GM12875 (cell line): ENCODE data around the gene MVB12A.

ENCODE experiments used
- H3K4me3 ChIP-seq: one replicate; pipeline ENCODE4 v1.5.1; 2011; ENCODE audit warnings: low read depth, low read length, control low read depth
- CTCF ChIP-seq: IDR thresholded peaks from 2 replicates; pipeline ENCODE4 v1.5.1; 2011; ENCODE audit warnings: low read depth, mild to moderate bottlenecking, control low read depth, inconsistent platforms, low read length, moderate library complexity, borderline replicate concordance; ENCODE audit not compliant: insufficient read depth

The MVB12A gene

DNA sequence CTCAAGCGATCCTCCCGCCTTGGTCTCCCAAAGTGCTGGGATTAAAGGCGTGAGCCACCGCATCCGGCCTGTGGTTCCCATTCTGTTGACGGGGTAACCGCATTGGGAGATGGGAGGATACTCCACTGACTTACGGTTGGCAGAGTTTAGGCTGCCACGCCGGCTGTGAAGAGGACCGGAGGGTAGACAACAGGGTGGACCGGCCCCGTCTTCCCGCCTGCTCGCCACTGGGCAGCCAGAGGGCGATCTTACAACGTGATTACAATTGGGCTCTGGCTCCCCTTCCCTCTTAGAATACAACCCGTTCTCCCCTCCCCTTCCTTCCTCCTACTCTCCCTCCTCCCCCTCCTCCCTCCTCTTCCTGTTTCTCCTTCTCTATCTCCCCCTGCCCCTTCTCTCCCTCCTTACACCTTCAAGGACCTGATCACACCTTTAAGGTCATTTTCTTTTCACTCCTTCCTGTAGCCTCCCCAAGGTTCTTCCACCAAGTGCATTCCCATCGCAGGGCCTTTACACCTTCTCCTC is 24.9 kb upstream of the MVB12A start:
- peak; percentile 86 for TF ChIP-seq CTCF
- no peak overlapping the region for H3K4me3 ChIP-seq

GRCh38 chr19:17398902-17399527 is 20.8 kb upstream of the MVB12A start:
- TF ChIP-seq CTCF = no peak
- H3K4me3 ChIP-seq = no peak overlapping the region

DNA sequence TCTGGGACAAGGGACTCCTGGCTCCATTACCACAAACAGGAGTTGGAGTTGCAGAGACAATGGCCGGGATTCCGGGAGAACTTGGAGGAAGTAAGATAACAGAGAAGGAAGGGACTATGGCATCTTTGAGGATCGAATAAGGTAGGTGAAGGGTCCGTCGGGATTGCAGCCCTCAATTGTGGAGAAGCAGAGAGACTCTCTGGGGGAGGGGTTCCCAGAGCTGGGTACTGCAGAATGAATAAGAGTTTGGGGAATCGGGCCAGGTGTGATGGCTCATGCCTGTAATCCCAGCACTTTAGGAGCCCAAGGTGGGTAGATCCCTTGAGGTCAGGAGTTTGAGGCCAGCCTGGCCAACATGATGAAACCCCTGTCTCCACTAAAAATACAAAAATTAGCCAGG is 18.2 kb upstream of the MVB12A start:
- TF ChIP-seq CTCF = no peak
- H3K4me3 ChIP-seq = no peak overlapping the region

DNA sequence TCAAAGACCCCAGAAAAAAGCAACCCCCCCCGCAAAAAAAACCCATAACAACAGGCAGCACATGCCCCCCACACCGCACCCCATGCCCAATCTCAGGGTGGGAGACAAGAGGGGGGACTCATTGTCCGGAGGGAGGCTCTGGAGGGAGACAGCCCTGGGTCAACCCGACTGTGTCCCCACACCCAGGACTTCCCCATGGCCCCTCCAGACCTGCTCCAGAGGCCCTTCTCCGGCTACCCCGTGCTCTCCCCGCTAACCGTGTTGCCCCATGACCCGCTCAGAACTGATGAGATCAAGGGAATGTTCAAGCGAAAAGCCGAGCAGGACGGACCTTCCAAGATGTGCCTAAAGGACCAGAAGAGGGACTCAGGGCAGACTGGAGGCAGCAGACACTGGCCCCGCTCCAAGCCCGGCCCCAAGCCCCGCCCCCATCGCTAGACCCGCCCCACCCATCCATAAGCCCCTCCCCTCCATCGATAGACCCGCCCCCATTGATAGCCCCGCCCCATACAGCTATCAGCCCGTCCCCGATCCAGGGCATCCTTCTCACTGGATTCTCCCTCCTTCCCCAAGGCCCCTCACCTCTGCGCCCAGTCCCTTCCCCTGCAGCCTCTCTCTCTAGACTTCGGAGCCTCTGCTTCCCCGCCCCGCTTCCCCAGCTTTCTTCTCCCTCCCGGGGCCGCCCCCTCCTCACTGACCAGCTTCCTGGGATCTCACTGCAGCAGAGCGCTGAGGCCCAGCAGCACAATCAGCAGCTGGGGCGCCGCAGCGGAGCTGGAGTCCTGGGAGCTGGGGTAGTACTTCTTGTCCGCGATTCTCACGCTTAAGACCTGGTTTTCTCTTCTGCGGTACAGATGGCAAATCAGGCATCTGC is 16.6 kb upstream of the MVB12A start:
- H3K4me3 ChIP-seq = peak overlapping the region; percentile 75

GRCh38 chr19:17404015-17404414 is 15.8 kb upstream of the MVB12A start:
- H3K4me3 ChIP-seq = peak overlapping the region; percentile 75
- no peak for TF ChIP-seq CTCF

More for the DNA sequence above, 16.6 kb upstream of the MVB12A start:
- no peak for TF ChIP-seq CTCF

DNA sequence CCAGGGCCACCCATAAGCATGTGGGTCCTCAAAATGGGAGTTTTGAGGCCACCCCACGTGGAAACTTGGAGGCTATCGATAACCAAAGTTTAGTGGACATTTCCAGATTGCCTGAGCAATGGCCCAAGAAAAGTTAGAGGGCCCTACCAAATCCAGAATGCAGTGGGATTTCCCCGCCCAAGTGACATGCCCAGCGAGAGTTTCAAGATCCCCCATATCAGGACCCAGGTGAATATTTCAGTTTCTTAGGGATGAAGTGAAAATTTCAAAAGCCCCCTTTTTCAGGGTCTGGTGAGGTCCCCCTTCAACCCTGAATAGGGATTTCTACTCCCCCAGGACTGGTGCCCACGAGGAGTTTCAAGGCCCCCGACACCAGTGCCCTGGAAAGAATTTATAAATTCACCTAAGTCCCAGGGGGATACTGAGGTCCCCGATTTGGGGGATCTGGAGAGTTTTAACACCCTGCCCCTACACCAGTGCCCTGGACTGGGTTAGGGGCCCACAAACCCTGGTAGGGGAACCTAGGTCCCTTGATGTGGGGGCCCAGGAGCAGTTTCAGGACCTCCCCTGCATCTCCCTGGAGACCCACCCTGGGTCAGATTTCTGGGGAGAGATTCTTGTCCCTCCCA is 15.1 kb upstream of the MVB12A start:
- TF ChIP-seq CTCF = no peak
- H3K4me3 ChIP-seq = peak overlapping the region; percentile 75
